GM12864 (cell line): ENCODE results near the gene BDKRB1.

ENCODE experiments used
- DNase-seq: peaks from one replicate; pipeline ENCODE4 v3.0.0-alpha.2; 2011; ENCODE audit warnings: low read depth
- H3K4me3 ChIP-seq: 2 replicates; pipeline ENCODE4 v1.5.1; 2011; ENCODE audit warnings: mild to moderate bottlenecking, low read depth, low read length, control low read depth
- CTCF ChIP-seq: IDR thresholded peaks from 2 replicates; pipeline ENCODE4 v1.5.1; 2011; ENCODE audit warnings: low read depth, mild to moderate bottlenecking, moderate library complexity, low read length, control low read depth, inconsistent platforms; ENCODE audit errors: missing control alignments

BDKRB1 gene

GRCh38 chr14:96285667-96286066, 29.7 kb downstream of the BDKRB1 start:
- H3K4me3 ChIP-seq: no peak overlapping the region
- DNase-seq: no peak
- no peak for TF ChIP-seq CTCF

GRCh38 chr14:96286251-96286650, 30.2 kb downstream of the BDKRB1 start:
- no peak for DNase-seq
- TF ChIP-seq CTCF: no peak
- no peak overlapping the region for H3K4me3 ChIP-seq

- no peak for TF ChIP-seq CTCF
- DNase-seq: no peak
- no peak overlapping the region for H3K4me3 ChIP-seq
Measured at GRCh38 chr14:96287856-96288255, 31.8 kb downstream of the BDKRB1 start.

- no peak for DNase-seq
- no peak for TF ChIP-seq CTCF
- no peak overlapping the region for H3K4me3 ChIP-seq
Measured at GRCh38 chr14:96294246-96294645, 38.2 kb downstream of the BDKRB1 start.

- TF ChIP-seq CTCF: peak; percentile 31
- no peak for DNase-seq
Measured at GRCh38 chr14:96297000-96297399, 41.0 kb downstream of the BDKRB1 start.

GRCh38 chr14:96297997-96298515, 42.0 kb downstream of the BDKRB1 start:
- H3K4me3 ChIP-seq: no peak overlapping the region
- TF ChIP-seq CTCF: no peak
- no peak for DNase-seq

More at GRCh38 chr14:96297000-96297399, 41.0 kb downstream of the BDKRB1 start:
- H3K4me3 ChIP-seq: no peak overlapping the region

- TF ChIP-seq CTCF: no peak
- no peak overlapping the region for H3K4me3 ChIP-seq
- DNase-seq: no peak
Measured at GRCh38 chr14:96299441-96299840, 43.4 kb downstream of the BDKRB1 start.
